Left ventricle myocardium inferior (tissue), 1 donor: Measurements from ENCODE around the gene TIMM17A. TPM values are rescaled to one million over a fixed set of nuclear protein-coding genes. Genes with fewer than 3 reads are reported as not detected.
"Not testable (repeated sequence)": the region's sequence is repeated elsewhere in the genome, so short reads cannot be mapped to it uniquely, and the experiment has no call there.

Source experiments
- DNase-seq: peaks from one replicate; pipeline ENCODE4 v3.0.0-alpha.2; 2020
- H3K27ac ChIP-seq: fragments of 200-600 bp; replicated peaks from 2 replicates; pipeline ENCODE4 v1.8.0; 2021
- H3K27me3 ChIP-seq: fragments of 200-600 bp; 2 replicates; pipeline ENCODE4 v1.8.0; 2021; ENCODE audit warnings: low read depth
- H3K36me3 ChIP-seq: fragments of 200-600 bp; 2 replicates; pipeline ENCODE4 v1.8.0; 2021
- H3K4me1 ChIP-seq: fragments of 200-600 bp; 2 replicates; pipeline ENCODE4 v1.8.0; 2021
- H3K4me3 ChIP-seq: fragments of 200-600 bp; 2 replicates; pipeline ENCODE4 v1.8.0; 2021; ENCODE audit warnings: mild to moderate bottlenecking, moderate library complexity
- H3K9me3 ChIP-seq: fragments of 200-600 bp; replicated peaks from 2 replicates; pipeline ENCODE4 v1.8.0; 2021
- intact Hi-C: fragments of 100-400 bp; cut with micrococcal nuclease; formaldehyde crosslinking; loops from one replicate; pipeline ENCODE4 v1.11.0; 2022
- total RNA-seq: library from RNA; stranded (reverse); fragmentation: NEBNext Ultra II Directional; extraction: Animal tissue kit (Norgen Biotek cat#: 25700); gene quantifications from one replicate; pipeline ENCODE4 v1.2.1, GENCODE V29; 2021
- TF ChIP-seq, protein P1 (sequence below): fragments of 200-600 bp; IDR thresholded peaks from 2 replicates; pipeline ENCODE4 v1.8.0; 2021; ENCODE audit warnings: antibody characterized with exemption, mild to moderate bottlenecking, borderline replicate concordance
- donor health status: DM: no; HTN: yes; CAD: no; lungs with severe emphysema.

Gene TIMM17A
- total RNA-seq, 1 donor from 2014 or later = 87.5 TPM

DNA sequence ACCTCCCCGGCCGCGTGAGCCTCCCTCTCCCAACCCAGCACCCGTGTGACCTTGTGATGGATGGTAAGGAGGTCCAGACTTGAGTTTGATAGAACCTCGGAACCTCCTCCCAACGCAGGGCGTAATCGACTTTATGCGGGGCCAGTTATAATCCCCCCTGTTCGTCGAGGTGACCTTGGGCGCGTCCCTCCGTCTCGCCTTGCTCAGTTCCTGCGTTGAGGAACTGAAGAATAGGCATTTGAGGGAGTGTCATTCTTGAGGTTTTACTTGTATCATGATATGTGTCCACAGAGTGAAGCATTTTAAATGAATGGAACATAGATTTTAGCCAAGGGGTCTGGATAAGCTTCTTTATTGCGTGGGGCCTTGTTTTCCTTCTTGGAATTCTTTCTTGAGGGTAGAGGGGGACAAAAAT lies 433 bp downstream of the TIMM17A start:
- H3K27me3 ChIP-seq = no peaks in the 10 kb centered on the region
- H3K4me3 ChIP-seq = peak overlapping the region; percentile 91
- peaks cover 20% of the 10 kb centered on the region for H3K4me1 ChIP-seq
- peaks cover 39% of the 10 kb centered on the region for H3K36me3 ChIP-seq
- no peaks in the 10 kb centered on the region for H3K9me3 ChIP-seq
- intact Hi-C loops = no loop called here
- H3K27ac ChIP-seq = peak overlapping the region; percentile 88
- no peak for DNase-seq
- TF ChIP-seq, protein P1, sequence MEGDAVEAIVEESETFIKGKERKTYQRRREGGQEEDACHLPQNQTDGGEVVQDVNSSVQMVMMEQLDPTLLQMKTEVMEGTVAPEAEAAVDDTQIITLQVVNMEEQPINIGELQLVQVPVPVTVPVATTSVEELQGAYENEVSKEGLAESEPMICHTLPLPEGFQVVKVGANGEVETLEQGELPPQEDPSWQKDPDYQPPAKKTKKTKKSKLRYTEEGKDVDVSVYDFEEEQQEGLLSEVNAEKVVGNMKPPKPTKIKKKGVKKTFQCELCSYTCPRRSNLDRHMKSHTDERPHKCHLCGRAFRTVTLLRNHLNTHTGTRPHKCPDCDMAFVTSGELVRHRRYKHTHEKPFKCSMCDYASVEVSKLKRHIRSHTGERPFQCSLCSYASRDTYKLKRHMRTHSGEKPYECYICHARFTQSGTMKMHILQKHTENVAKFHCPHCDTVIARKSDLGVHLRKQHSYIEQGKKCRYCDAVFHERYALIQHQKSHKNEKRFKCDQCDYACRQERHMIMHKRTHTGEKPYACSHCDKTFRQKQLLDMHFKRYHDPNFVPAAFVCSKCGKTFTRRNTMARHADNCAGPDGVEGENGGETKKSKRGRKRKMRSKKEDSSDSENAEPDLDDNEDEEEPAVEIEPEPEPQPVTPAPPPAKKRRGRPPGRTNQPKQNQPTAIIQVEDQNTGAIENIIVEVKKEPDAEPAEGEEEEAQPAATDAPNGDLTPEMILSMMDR = no peak

DNA sequence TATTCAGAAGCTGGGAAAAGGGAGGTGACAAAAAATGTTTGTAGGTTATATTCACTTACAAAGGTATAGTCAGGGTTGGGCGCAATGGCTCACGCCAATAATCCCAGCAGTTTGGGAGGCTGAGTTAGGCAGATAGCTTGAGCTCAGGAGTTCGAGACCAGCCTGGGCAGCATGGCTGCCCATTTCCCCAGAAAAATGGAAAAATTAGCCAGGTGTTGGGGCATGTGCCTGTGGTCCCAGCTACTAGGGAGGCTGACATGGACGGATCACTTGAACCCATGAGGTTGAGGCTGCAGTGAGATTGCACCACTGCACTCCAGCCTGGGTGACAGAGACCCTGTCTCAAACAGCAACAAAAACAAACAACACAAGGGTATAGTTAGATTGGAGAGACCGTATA lies 3.0 kb downstream of the TIMM17A start:
- TF ChIP-seq, protein P1 = no peak
- intact Hi-C loops = no loop called here
- peaks cover 20% of the 10 kb centered on the region for H3K4me1 ChIP-seq
- no peak overlapping the region for H3K4me3 ChIP-seq
- no peaks in the 10 kb centered on the region for H3K27me3 ChIP-seq
- H3K36me3 ChIP-seq = peaks cover 65% of the 10 kb centered on the region
- DNase-seq = no peak
- H3K27ac ChIP-seq = no peak overlapping the region
- H3K9me3 ChIP-seq = no peaks in the 10 kb centered on the region

DNA sequence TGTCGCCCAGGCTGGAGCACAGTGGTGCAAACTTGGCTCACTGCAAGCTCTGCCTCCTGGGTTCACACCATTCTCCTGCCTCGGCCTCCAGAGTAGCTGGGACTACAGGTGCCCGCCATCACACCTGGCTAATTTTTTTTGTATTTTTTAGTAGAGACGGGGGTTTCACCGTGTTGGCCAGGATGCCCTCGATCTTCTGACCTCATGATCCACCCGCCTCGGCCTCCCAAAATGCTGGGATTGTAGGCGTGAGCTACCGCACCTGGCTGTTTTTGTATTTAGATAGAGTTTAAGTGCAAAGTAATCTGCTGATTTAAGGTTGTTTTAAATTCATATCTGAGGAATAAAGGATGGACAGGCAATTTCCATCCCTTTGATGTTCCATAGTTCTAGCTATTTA lies 7.1 kb downstream of the TIMM17A start:
- H3K9me3 ChIP-seq, H3K27me3 ChIP-seq, DNase-seq, intact Hi-C loops, H3K4me1 ChIP-seq, H3K4me3 ChIP-seq, H3K27ac ChIP-seq: not testable (repeated sequence)
- peaks cover 98% of the 10 kb centered on the region for H3K36me3 ChIP-seq

DNA sequence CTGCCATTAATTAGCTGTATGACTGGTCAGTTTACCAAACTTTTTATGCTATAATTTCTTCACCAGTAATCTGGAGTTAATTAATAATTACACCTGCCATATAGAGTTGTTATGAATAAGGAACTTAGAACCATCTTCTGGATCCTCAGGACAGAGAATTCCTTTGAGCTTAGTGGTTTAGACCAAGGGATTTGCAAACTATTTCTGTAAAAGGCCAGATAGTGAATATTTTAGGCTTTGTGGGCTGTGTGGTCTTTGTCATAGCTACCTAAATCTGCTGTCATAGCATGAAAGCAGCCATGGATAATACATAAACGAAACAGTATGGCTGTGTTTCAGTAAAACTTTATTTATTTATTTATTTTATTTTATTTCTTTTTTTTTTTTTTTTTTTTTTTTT lies 9.0 kb downstream of the TIMM17A start:
- H3K27ac ChIP-seq = no peak overlapping the region
- intact Hi-C loops = no loop called here
- H3K36me3 ChIP-seq = peaks cover 97% of the 10 kb centered on the region
- H3K4me3 ChIP-seq = no peak overlapping the region
- no peak for DNase-seq
- H3K4me1 ChIP-seq = no peaks in the 10 kb centered on the region
- no peaks in the 10 kb centered on the region for H3K9me3 ChIP-seq
- TF ChIP-seq, protein P1 = no peak
- no peaks in the 10 kb centered on the region for H3K27me3 ChIP-seq

DNA sequence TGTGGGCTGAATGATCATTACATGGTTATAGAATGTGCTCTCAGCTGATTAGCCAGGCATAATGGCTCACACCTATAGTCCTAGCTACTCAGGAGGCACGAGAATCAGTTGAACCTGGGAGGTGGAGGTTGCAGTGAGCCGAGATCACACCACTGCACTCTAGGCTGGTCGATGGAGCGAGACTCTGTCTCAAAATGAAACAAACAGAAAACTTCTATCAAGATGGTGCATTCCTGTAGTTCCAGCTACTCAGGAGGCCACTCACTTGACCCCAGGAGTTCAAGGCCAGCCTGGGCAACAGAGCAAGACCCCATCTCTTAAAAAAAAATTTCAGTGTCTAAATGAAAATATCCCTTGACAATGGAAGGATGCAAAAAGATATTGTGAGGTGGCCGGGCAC lies 10.9 kb downstream of the TIMM17A start:
- TF ChIP-seq, protein P1 = no peak
- H3K27ac ChIP-seq = no peak overlapping the region
- no peaks in the 10 kb centered on the region for H3K27me3 ChIP-seq
- H3K36me3 ChIP-seq = peaks cover 97% of the 10 kb centered on the region
- no peak overlapping the region for H3K4me3 ChIP-seq
- no peaks in the 10 kb centered on the region for H3K4me1 ChIP-seq
- intact Hi-C loops = no loop called here
- DNase-seq = no peak
- no peaks in the 10 kb centered on the region for H3K9me3 ChIP-seq

DNA sequence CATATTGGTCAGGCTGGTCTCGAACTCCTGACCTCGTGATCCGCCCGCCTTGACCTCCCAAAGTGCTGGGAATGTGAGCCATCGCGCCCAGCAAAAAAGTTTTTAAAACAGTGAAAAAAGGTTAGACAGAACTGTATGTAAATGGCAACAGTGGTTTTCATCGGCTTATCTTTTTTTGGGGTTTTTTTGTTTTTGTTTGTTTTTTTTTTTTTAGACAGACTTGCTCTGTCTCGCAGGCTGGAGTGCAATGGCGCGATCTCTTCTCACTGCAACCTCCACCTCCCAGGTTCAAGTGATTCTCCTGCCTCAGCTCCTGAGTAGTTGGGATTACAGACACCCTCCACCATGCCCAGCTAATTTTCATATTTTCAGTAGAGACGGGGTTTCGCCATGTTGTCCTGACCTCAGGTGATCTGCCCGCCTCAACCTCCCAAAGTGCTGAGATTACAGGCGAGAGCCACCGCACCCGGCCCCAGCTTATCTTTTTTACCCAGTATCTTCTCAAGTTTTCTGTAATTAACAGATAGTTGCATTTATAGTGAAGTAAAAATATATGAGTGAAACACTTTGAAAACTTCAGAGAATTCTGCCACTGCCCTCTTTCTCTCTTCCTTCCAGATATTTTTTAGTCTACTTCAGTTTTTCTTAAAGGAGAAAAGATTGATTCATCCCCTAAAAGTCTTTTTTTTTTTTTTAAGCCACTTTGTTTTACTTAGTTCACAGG lies 13.1 kb downstream of the TIMM17A start:
- Histone ChIP-seq H3K4me1 (peaks cover 9% of the 10 kb centered on the region), H3K9me3 (no peaks in the 10 kb centered on the region), H3K27me3 (no peaks in the 10 kb centered on the region), H3K4me3 (no peak overlapping the region), H3K36me3 (peaks cover 75% of the 10 kb centered on the region), H3K27ac (no peak overlapping the region)
- no peak for DNase-seq
- TF ChIP-seq, protein P1 = no peak
- intact Hi-C loops = no loop called here
